Right atrium auricular region (tissue), 2 donors: Measurements from ENCODE around the gene PODXL. TPM values are rescaled to one million over a fixed set of nuclear protein-coding genes. Genes with fewer than 3 reads are reported as not detected.
"Not testable (repeated sequence)": the region's sequence is repeated elsewhere in the genome, so short reads cannot be mapped to it uniquely, and the experiment has no call there.

Experiments used
- DNase-seq: peaks from one replicate; pipeline ENCODE4 v3.0.0-alpha.2; 2019; ENCODE audit warnings: low spot score
- H3K27ac ChIP-seq, 2 donors: fragments of 200-600 bp; sonication (generic); 1 replicate in 1 of 2; 2 replicates in 1 of 2; pipeline ENCODE4 v1.5.1; 2016 to 2019
- H3K27me3 ChIP-seq, 2 donors: fragments of 200-600 bp; sonication (generic); one replicate each; pipeline versions ENCODE4 v1.5.1 to v1.6.0; 2017 to 2019
- H3K36me3 ChIP-seq: fragments of 200-600 bp; sonication (generic); one replicate; pipeline ENCODE4 v1.5.1; 2016
- H3K4me1 ChIP-seq, 2 donors: fragments of 200-600 bp; sonication (generic); one replicate each; pipeline versions ENCODE4 v1.5.1 to v1.6.0; 2017 to 2019
- H3K4me3 ChIP-seq, 2 donors: fragments of 200-600 bp; sonication (generic); 1 replicate in 1 of 2; 2 replicates in 1 of 2; pipeline ENCODE4 v1.5.1; 2017 to 2019; ENCODE audit warnings: mild to moderate bottlenecking in 1 of 2, moderate library complexity in 1 of 2
- H3K9me3 ChIP-seq, 2 donors: fragments of 200-600 bp; sonication (generic); one replicate each; pipeline ENCODE4 v1.5.1; 2019
- CTCF ChIP-seq, 2 donors: fragments of 200-600 bp; sonication (generic); IDR thresholded peaks; one replicate each; pipeline ENCODE4 v1.5.1; 2019; ENCODE audit warnings: antibody characterized with exemption in 2 of 2
- total RNA-seq, 2 donors: library from RNA; depleted of rRNA; stranded (reverse); fragments of >200 nt; gene quantifications; one replicate each; pipeline ENCODE4 v1.1.0, GENCODE V29; 2016

Gene PODXL
- total RNA-seq, 2 donors from 2014 or later, result 47.6 to 144 TPM

GRCh38 chr7:131471250-131472004 lies 85.0 kb downstream of the PODXL start:
- no peak overlapping the region for H3K4me3 ChIP-seq
- no peak for DNase-seq
- H3K27ac ChIP-seq, result no peak overlapping the region
- H3K9me3 ChIP-seq, result no peaks in the 10 kb centered on the region
- H3K27me3 ChIP-seq, result no peaks in the 10 kb centered on the region
- peaks cover 45% of the 10 kb centered on the region for H3K36me3 ChIP-seq
- TF ChIP-seq CTCF (IDR thresholded peaks at IDR 0.05), result no peak
- peaks cover 0 to 11% of the 10 kb centered on the region in 2 donors for H3K4me1 ChIP-seq

GRCh38 chr7:131467788-131468187 lies 88.6 kb downstream of the PODXL start:
- no peaks in the 10 kb centered on the region for H3K27me3 ChIP-seq
- peaks cover 0 to 11% of the 10 kb centered on the region in 2 donors for H3K4me1 ChIP-seq
- peaks cover 64% of the 10 kb centered on the region for H3K36me3 ChIP-seq
- no peaks in the 10 kb centered on the region for H3K9me3 ChIP-seq
- DNase-seq, result no peak
- no peak for TF ChIP-seq CTCF (IDR thresholded peaks at IDR 0.05)
- H3K27ac ChIP-seq, result no peak overlapping the region
- no peak overlapping the region for H3K4me3 ChIP-seq

- Histone ChIP-seq H3K36me3 (peaks cover 64% of the 10 kb centered on the region), H3K4me3 (no peak overlapping the region), H3K9me3 (no peaks in the 10 kb centered on the region), H3K4me1 (peaks cover 0 to 10% of the 10 kb centered on the region in 2 donors), H3K27me3 (no peaks in the 10 kb centered on the region), H3K27ac (no peak overlapping the region)
- no peak for TF ChIP-seq CTCF (IDR thresholded peaks at IDR 0.05)
- DNase-seq, result no peak
These were observed 89.6 kb downstream of the PODXL start for GRCh38 chr7:131466735-131467365.

- H3K36me3 ChIP-seq, result peaks cover 41% of the 10 kb centered on the region
These were observed 93.7 kb downstream of the PODXL start for GRCh38 chr7:131462715-131463114.

GRCh38 chr7:131462059-131462458 lies 94.4 kb downstream of the PODXL start:
- DNase-seq, result no peak
- TF ChIP-seq CTCF (IDR thresholded peaks at IDR 0.05), result no peak
- Histone ChIP-seq H3K27me3 (no peaks in the 10 kb centered on the region), H3K36me3 (peaks cover 37% of the 10 kb centered on the region), H3K27ac (no peak overlapping the region), H3K9me3 (no peaks in the 10 kb centered on the region), H3K4me1 (no peaks in the 10 kb centered on the region), H3K4me3 (no peak overlapping the region)

More at GRCh38 chr7:131462715-131463114, 93.7 kb downstream of the PODXL start:
- DNase-seq, H3K4me3 ChIP-seq, H3K27me3 ChIP-seq, H3K27ac ChIP-seq, H3K4me1 ChIP-seq, H3K9me3 ChIP-seq: not testable (repeated sequence)

GRCh38 chr7:131459256-131459655 lies 97.2 kb downstream of the PODXL start:
- DNase-seq, result no peak
- Histone ChIP-seq H3K4me3 (no peak overlapping the region), H3K9me3 (no peaks in the 10 kb centered on the region), H3K27ac (no peak overlapping the region), H3K27me3 (no peaks in the 10 kb centered on the region), H3K36me3 (peaks cover 16% of the 10 kb centered on the region), H3K4me1 (no peaks in the 10 kb centered on the region)
- no peak for TF ChIP-seq CTCF (IDR thresholded peaks at IDR 0.05)
